GM21576 (cell line): ENCODE data around the gene ST6GALNAC2.

Experiments used
- ATAC-seq: cut with Tn5 transposase; IDR thresholded peaks from one replicate; pipeline ENCODE4 v1.9.1; 2021; ENCODE audit warnings: mild to moderate bottlenecking, moderate library complexity; ENCODE audit not compliant: unreplicated experiment

Gene ST6GALNAC2

GRCh38 chr17:76557368-76558197, 28.1 kb downstream of the ST6GALNAC2 start:
- ATAC-seq, result peak; percentile 89

GRCh38 chr17:76556765-76557367, 28.8 kb downstream of the ST6GALNAC2 start:
- peak; percentile 22 for ATAC-seq

DNA sequence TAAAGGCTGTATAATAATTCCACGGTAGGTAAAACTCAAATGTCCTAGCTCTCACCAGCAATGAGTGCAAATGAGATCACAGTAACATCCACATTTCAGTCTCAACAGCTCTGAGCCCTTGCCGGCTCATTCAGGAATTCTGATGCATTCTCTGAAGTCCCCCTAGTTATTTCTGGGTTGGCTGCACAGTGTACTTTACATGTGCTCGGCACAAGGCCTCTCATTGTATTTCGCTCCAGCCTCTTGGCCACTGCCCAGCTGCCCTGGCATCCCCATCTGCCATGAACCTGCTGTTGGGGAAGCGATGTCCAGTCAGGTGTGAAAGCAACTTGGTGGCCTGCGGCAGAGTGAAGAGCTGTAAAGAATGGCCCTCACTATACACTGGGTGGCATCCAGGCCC, 31.5 kb downstream of the ST6GALNAC2 start:
- no peak for ATAC-seq

DNA sequence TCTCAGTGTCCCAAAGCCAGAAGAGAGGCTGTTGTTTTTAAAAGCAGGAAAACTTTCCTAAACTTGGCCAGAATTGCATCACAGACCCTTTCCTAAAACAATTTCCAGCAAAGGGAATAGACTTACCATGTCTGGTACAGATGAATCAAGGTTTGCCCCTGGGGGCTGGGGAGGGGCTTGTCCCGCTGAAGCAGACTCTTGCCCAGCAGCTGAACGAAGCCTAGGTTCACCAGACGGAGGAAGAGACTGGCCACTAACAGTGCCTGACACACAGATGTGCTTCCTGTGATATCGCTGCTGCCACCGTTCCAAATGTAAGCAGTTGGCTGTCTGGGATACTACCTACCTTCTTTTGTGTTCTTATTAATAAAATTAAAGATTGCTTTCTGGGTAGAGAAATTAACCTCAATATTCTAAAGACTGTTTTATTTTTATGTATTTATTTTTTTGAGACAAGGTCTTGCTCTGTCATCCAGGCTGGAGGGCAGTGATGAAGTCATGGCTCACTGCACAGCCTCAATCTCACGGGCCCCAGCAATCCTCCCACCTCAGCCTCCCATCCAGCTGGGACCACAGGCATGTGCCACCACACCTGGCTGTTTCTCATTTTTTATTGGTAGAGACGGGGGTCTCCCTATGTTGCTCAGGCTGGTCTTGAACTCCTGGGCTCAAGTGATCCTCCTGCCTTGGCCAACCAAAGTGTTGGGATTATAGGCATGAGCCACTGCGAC, 32.3 kb downstream of the ST6GALNAC2 start:
- ATAC-seq, result no peak

DNA sequence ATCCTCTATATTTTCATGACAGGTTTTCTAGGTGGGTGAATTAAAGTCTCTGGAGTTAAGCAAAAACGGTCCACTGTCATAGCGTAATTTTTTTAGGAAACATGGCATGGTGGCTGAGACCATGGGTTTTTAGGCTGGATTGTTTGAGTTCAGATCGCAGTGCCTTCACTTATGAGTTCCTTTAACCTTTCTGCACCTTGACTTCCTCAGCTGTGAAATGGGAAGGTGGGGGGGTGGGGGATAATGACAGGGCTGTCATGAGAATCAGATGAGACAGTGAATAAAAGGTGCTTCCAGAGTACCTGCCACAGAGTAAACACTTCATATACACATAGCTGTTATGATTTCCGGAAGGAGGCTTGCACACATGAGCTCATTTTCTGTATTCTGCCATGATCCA, 34.0 kb downstream of the ST6GALNAC2 start:
- ATAC-seq, result no peak

GRCh38 chr17:76550712-76551615, 34.7 kb downstream of the ST6GALNAC2 start:
- ATAC-seq, result no peak

DNA sequence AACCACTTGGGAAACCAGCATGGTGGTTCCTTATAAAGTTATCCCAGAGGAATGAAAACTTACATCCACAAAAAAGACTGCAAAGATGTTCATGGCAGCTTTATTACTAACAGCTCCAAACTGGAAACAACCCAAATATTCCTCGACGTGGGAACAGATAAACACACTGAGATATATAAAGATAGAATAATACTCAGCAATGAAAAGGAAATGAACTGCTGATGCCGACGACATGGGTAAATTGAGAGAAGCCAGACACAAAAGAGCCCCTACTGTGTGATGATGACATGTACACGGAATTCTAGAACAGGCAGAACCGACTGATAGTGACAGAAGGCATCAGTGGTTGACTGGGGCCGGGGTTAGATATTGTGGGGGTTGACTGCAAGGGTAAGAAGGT, 36.1 kb downstream of the ST6GALNAC2 start:
- no peak for ATAC-seq

DNA sequence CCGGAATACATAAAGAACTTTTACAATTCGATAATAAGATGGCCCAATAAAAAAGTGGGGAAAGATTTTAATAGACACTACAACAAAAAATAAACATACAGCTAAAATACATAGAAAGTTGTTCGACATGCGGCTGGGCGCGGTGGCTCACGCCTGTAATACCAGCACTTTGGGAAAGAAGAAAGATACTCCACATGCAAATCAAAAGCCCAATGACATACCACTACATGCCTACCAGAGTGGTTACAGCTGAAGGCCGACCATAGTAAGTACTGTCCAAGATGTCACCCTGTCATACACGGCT, 36.5 kb downstream of the ST6GALNAC2 start:
- no peak for ATAC-seq

DNA sequence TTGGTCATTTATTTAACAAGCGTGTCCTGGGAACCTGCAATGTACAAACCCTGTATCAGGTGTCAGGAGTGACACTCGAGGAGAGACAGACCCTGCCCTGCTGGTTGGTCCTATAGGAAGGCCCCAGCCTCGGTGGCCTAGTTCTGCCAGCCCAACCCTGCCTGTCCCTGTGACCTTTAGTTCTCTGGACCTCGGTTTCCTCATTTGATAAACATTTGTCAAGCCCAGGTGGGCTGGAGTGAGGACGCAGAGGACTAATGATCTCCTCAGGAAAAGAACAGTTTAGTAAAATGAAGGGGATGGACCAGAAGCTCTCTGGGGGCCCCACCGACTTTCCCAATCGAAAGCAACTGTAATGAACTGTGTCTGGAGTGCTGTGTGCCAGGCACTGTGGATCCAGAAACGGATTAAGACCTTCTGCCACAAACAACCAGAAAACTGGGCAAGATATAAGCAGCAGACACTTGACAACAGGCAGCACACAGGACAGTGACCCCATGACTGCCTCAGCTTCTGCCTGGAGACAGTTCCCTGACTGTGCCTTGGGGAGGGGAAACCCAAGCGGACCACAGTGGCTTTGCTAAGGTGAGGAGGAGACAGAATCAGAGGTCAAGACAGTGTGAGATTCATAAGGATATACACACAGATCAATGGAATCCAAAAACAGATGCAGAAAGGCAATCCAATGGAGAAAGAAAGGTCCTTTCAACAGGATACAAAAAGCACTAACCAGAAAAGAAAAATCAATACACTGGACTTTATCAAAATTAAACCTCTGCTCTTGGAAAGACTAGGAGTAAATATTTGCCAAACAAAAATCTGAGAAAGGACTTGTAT, 37.1 kb downstream of the ST6GALNAC2 start:
- no peak for ATAC-seq

- no peak for ATAC-seq
These were observed 37.9 kb downstream of the ST6GALNAC2 start for GRCh38 chr17:76547642-76548202.

- no peak for ATAC-seq
These were observed 38.4 kb downstream of the ST6GALNAC2 start for GRCh38 chr17:76547183-76547641.

DNA sequence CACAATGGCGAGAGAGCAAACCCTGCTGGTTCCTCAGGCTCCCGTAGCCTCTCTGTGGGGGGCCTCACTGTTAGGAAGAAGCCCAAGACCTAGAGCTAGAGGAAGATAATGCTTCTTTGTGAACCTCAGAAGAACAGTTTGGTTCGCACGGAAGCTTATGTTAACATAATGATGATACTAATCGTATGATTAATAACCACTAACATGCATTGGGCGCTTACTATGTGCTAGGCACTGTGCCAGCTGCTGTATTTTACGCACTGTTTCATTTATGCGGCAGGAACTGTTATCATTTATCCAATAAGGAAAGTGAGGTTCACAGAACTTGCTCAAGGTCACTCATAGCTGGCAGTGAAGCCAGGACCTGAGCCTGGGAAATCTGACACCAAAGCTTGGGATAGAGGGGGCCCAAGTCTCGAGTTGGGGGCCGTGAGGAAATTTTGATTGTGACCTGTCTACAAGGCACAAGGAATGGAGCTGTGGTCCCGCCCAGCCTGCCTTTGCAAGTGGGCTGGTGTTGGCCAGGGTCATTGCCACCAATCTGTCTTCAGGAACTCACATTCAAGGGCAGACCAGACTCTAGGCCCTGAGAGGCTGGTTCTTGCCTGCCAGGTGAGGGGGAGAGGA, 39.0 kb downstream of the ST6GALNAC2 start:
- no peak for ATAC-seq

DNA sequence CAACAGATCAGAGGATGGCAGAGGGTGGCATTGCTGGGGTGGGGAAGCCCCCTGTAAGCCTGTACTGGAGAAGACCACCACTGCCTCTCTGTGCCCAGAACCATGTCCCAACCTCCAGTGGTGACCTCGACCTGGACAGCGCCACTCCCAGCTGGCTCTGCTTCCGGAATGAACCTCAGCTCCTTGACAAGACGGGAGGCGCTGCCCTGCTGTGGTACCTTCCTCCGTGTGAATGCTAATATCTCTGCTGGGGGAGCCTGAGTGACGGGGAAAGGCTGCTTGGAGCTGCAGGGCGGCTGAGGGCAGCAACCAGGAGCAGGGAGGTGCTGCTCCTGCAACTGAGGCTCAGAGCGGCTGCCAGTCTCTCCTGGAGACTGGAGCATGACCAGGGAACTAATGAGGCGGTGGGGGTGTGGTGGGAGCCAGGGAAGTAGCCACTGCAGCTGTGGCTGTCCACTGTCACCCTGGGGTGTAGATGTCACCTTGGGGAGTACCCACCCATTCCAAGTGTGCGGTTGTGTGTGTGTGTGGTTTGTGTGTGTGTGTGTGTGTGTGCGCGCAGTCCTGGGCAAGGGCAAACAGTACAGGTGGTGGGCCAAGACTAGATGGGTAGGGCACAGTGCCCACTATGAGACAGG, 39.6 kb downstream of the ST6GALNAC2 start:
- ATAC-seq, result no peak

DNA sequence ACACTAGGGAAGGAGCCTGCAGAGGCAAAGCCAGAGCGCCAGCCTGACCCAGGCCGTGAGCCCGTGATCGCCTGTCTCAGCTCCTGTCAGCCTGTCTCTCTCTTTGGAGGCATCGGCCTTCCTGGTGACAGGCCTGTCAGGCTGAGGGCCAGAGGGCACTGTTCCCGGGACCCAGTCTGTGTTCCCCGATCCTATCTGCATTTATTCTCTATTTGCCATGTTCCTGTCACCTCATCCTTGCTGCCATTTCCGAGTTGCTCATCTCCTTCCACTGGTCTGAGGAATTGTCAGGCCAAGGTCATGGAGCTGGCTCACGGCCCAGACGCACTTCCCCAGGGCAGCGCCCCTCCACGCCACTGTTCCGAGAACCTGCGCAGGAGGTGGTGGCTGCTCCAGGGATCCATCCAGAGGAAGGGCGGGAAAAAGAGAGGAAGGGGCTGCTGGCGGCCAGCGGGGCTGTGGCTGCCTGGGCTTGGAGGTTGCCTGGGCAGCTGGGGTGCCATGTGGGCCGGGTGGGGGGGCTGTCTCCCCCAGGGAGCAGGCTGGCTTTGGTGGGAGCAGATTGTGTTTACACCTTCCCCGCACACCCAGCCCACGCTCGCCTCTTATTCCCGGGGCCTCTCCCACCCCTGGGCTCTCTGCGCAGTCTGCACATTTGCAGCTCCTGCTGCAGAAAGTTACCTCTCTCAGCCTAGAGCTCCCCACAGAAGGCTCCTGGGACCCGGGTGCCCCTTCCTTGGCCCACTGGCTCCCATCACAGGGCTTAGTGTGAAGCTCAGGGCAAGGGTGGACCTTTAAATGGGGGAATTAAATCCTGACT, 40.9 kb downstream of the ST6GALNAC2 start:
- ATAC-seq, result no peak

DNA sequence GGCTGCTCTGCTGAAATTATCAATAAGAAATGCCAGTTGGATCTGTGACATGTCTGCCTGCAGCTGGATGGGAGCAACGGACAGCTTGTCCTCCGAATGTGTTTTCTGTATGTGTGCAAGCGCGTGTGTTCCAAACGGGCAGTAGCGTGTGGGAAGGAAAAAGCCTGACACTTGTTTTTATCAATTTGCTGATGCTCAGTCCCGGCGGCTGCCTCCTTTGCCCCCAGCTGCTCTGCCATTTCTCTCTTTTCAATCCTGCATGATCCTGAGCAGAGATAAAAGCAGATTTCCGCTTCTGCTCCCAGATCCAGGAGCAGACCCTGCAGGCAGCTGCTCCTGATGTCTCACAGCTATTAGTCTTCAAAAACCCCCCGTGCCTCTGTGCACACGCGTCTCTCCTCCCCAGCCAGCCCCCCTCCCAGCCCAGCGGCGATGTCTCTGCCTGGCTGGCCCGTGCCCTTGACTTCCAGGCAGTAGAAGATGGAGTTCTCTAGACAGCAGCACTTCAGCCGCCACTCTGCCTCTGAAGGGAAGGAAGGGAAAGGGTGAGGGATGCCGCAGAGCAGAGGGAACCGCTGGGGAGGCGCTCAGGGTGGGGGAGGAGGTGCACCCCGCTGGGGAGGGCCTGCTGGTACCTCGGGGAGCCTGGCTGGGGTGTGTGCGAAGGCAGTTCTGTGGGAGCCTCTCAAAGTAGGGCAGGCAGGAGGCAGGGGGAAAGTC, 41.7 kb downstream of the ST6GALNAC2 start:
- no peak for ATAC-seq

- no peak for ATAC-seq
These were observed 42.2 kb downstream of the ST6GALNAC2 start for GRCh38 chr17:76543482-76543825.

- ATAC-seq, result no peak
These were observed 42.7 kb downstream of the ST6GALNAC2 start for GRCh38 chr17:76542984-76543383.
